Measurements from ENCODE around the gene DOCK3.
"Not testable (repeated sequence)": the region's sequence is repeated elsewhere in the genome, so short reads cannot be mapped to it uniquely, and the experiment has no call there.

Gene DOCK3

DNA sequence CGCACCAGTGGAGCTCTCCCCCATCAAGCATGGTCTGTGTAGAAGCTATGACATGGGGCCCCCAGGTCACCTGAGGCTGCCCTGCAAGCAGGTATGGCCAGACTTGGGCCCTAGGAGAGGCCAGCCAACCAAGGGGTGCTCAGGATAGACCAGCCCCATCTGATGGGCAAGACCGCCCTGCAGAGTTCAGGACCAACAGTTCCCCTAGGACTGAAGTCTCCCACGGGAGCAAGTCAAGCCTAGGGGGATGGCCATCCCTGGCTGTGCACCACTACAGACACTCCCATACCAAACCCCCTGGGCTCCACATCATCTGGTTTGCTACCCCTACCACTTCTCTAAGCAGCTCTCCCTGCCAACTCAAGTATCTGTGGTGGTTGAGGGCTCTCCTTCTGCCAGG, 568.2 kb downstream of the DOCK3 start:
- H3K36me3 ChIP-seq (ENCODE audit: insufficient read depth): no peaks in the 10 kb centered on the region
- no peak overlapping the region for H3K9ac ChIP-seq
- no peak overlapping the region for H3K27ac ChIP-seq
- H4K20me1 ChIP-seq (ENCODE audit: insufficient read depth): no peaks in the 10 kb centered on the region
- H3K4me2 ChIP-seq: no peak overlapping the region
- H3K4me3 ChIP-seq (IDR thresholded peaks at IDR 0.05; ENCODE audit: insufficient read depth, low read depth, low read length): no peak overlapping the region
- no peaks in the 10 kb centered on the region for H3K27me3 ChIP-seq (ENCODE audit: insufficient read depth, low read depth)
- no peak overlapping the region for H2AFZ ChIP-seq (ENCODE audit: low read depth)
- H3K4me1 ChIP-seq (ENCODE audit: low read depth, poor library complexity, severe bottlenecking): no peaks in the 10 kb centered on the region
- TF ChIP-seq, protein P1, sequence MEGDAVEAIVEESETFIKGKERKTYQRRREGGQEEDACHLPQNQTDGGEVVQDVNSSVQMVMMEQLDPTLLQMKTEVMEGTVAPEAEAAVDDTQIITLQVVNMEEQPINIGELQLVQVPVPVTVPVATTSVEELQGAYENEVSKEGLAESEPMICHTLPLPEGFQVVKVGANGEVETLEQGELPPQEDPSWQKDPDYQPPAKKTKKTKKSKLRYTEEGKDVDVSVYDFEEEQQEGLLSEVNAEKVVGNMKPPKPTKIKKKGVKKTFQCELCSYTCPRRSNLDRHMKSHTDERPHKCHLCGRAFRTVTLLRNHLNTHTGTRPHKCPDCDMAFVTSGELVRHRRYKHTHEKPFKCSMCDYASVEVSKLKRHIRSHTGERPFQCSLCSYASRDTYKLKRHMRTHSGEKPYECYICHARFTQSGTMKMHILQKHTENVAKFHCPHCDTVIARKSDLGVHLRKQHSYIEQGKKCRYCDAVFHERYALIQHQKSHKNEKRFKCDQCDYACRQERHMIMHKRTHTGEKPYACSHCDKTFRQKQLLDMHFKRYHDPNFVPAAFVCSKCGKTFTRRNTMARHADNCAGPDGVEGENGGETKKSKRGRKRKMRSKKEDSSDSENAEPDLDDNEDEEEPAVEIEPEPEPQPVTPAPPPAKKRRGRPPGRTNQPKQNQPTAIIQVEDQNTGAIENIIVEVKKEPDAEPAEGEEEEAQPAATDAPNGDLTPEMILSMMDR (conservative IDR thresholded peaks at IDR 0.05; ENCODE audit: low read depth, low read length): no peak
- H3K79me2 ChIP-seq (ENCODE audit: insufficient read depth, low read depth): no peaks in the 10 kb centered on the region

DNA sequence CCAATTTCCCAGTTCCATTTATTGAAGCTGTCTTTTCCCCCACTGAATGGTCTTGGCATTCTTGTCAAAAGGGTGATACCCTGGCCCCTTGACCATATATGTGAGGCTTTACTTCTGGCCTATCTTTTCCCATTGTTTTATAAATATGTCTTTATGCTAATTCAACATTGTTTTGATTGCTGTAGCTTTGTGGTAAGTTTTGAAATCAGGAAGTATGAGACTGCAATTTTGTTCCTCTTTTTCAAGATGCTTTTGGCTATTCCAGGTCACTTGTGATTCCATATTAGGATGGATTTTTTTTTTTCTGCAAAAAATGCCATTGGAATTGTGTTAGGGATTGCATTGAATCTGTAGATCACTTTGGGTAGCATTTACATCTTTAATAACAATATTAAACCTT, 569.2 kb downstream of the DOCK3 start:
- Histone ChIP-seq H3K27ac (no peak overlapping the region), H3K79me2 (ENCODE audit: insufficient read depth, low read depth) (no peaks in the 10 kb centered on the region), H3K4me2 (no peak overlapping the region), H4K20me1 (ENCODE audit: insufficient read depth) (no peaks in the 10 kb centered on the region), H3K4me1 (ENCODE audit: low read depth, poor library complexity, severe bottlenecking) (no peaks in the 10 kb centered on the region), H3K36me3 (ENCODE audit: insufficient read depth) (no peaks in the 10 kb centered on the region), H3K9ac (no peak overlapping the region), H3K27me3 (ENCODE audit: insufficient read depth, low read depth) (no peaks in the 10 kb centered on the region), H3K4me3 (IDR thresholded peaks at IDR 0.05; ENCODE audit: insufficient read depth, low read depth, low read length) (no peak overlapping the region), H2AFZ (ENCODE audit: low read depth) (no peak overlapping the region)
- TF ChIP-seq, protein P1 (conservative IDR thresholded peaks at IDR 0.05; ENCODE audit: low read depth, low read length): no peak

DNA sequence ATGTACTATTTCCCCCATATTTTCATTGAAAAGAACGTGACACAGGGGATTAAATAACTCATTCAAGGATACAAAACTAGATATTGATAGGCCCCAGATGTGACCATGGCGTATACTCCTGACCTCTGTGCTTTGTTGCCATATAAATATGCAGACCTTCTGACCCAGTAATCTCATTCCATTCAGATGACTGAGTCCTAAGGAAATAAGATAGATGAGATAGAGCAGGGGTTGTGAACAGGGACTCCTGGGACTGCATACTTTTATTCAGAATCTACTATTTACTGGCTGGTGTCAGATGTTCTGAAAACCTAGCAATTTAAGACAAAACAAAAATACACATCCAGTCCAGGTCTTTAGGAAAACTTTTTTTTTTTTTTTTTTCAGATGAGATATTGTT, 571.1 kb downstream of the DOCK3 start:
- Histone ChIP-seq H3K9ac (no peak overlapping the region), H3K36me3 (ENCODE audit: insufficient read depth) (no peaks in the 10 kb centered on the region), H3K4me1 (ENCODE audit: low read depth, poor library complexity, severe bottlenecking) (no peaks in the 10 kb centered on the region), H3K27me3 (ENCODE audit: insufficient read depth, low read depth) (no peaks in the 10 kb centered on the region), H4K20me1 (ENCODE audit: insufficient read depth) (no peaks in the 10 kb centered on the region), H3K79me2 (ENCODE audit: insufficient read depth, low read depth) (no peaks in the 10 kb centered on the region), H2AFZ (ENCODE audit: low read depth) (no peak overlapping the region), H3K4me3 (IDR thresholded peaks at IDR 0.05; ENCODE audit: insufficient read depth, low read depth, low read length) (no peak overlapping the region), H3K4me2 (no peak overlapping the region), H3K27ac (no peak overlapping the region)
- TF ChIP-seq, protein P1 (conservative IDR thresholded peaks at IDR 0.05; ENCODE audit: low read depth, low read length): no peak

DNA sequence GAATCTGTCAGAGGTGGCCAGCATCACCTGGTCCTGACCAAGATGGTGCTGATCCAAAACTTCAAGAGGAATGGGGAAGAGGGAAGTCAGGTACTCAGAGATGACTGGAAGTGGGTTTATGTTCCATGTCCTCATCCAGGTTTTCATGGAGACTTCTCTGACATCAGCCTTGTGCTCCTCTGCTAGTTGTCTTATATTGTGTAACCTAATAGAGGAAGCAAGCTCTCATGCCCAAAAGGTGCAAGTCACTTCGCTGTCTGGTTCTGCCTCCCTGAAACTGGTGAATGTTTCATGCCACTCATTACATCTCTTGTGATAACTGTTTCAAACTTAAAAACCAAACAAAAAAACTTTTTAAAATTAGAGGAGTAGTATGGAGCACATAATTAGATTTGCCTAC, 583.1 kb downstream of the DOCK3 start:
- H2AFZ ChIP-seq (ENCODE audit: low read depth): no peak overlapping the region
- H3K36me3 ChIP-seq (ENCODE audit: insufficient read depth): no peaks in the 10 kb centered on the region
- H3K4me1 ChIP-seq (ENCODE audit: low read depth, poor library complexity, severe bottlenecking): no peaks in the 10 kb centered on the region
- H3K27ac ChIP-seq: no peak overlapping the region
- TF ChIP-seq, protein P1 (conservative IDR thresholded peaks at IDR 0.05; ENCODE audit: low read depth, low read length): no peak
- H3K27me3 ChIP-seq (ENCODE audit: insufficient read depth, low read depth): no peaks in the 10 kb centered on the region
- no peaks in the 10 kb centered on the region for H4K20me1 ChIP-seq (ENCODE audit: insufficient read depth)
- no peak overlapping the region for H3K4me2 ChIP-seq
- no peaks in the 10 kb centered on the region for H3K79me2 ChIP-seq (ENCODE audit: insufficient read depth, low read depth)
- no peak overlapping the region for H3K9ac ChIP-seq
- H3K4me3 ChIP-seq (IDR thresholded peaks at IDR 0.05; ENCODE audit: insufficient read depth, low read depth, low read length): no peak overlapping the region

DNA sequence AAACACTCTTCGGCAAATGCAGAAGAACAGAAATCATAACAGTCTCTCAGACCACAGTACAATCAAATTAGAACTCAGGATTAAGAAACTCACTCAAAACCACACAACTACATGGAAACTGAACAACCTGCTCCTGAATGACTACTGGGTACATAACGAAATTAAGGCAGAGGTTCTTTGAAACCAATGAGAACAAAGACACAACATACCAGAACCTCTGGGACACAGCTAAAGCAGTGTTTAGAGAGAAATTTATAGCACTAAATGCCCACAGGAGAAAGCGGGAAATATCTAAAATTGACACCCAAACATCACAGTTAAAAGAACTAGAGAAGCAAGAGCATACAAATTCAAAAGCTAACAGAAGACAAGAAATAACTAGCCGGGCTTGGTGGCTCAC, 589.4 kb downstream of the DOCK3 start:
- H4K20me1 ChIP-seq (ENCODE audit: insufficient read depth); H3K4me2 ChIP-seq; H3K79me2 ChIP-seq (ENCODE audit: insufficient read depth, low read depth); H3K27ac ChIP-seq; H3K27me3 ChIP-seq (ENCODE audit: insufficient read depth, low read depth); H3K36me3 ChIP-seq (ENCODE audit: insufficient read depth); H3K9ac ChIP-seq; H3K4me1 ChIP-seq (ENCODE audit: low read depth, poor library complexity, severe bottlenecking); H2AFZ ChIP-seq (ENCODE audit: low read depth); H3K4me3 ChIP-seq (IDR thresholded peaks at IDR 0.05; ENCODE audit: insufficient read depth, low read depth, low read length): not testable (repeated sequence)

Data from KMS-11 (cell line).